CD14-positive monocyte (primary cell): ENCODE results near the gene TAF1B. TPM values are rescaled to one million over a fixed set of nuclear protein-coding genes. Genes with fewer than 3 reads are reported as not detected.
A peak's percentile ranks its signal among the peaks of the same experiment; 100 is the strongest.

Source experiments
- DNase-seq, 3 donors: peaks; one replicate each; pipeline ENCODE4 v3.0.0-alpha.2; 2011 to 2022
- H2AFZ ChIP-seq: 2 replicates; pipeline ENCODE4 v1.6.0; 2012; ENCODE audit warnings: mild to moderate bottlenecking, low read depth, low read length, inconsistent platforms; ENCODE audit not compliant: insufficient read depth, poor library complexity, severe bottlenecking
- H3K27ac ChIP-seq, 2 donors: 1 replicate in 1 of 2; 2 replicates in 1 of 2; pipeline ENCODE4 v1.5.1; 2012 to 2013; ENCODE audit warnings: low read length in 2 of 2, control low read depth in 1 of 2, inconsistent platforms in 1 of 2, low read depth in 1 of 2, mild to moderate bottlenecking in 1 of 2
- H3K27me3 ChIP-seq, 2 donors: one replicate each; pipeline versions ENCODE4 v1.6.0 to v1.6.1; 2011 to 2013; ENCODE audit warnings: low read length in 2 of 2; ENCODE audit not compliant: control insufficient read depth in 2 of 2, insufficient read depth in 2 of 2
- H3K36me3 ChIP-seq, 2 donors: replicated peaks in 1 of 2; 1 replicate in 1 of 2; 2 replicates in 1 of 2; pipeline versions ENCODE4 v1.5.1 to v1.6.1; 2012 to 2013; ENCODE audit warnings: low read length in 2 of 2, control low read depth in 1 of 2, inconsistent platforms in 1 of 2, mild to moderate bottlenecking in 1 of 2; ENCODE audit not compliant: insufficient read depth in 2 of 2, control insufficient read depth in 1 of 2
- H3K4me1 ChIP-seq, 2 donors: 1 replicate in 1 of 2; 2 replicates in 1 of 2; pipeline versions ENCODE4 v1.5.1 to v1.6.1; 2012 to 2013; ENCODE audit warnings: low read length in 2 of 2, control low read depth in 1 of 2, inconsistent platforms in 1 of 2, mild to moderate bottlenecking in 1 of 2, moderate library complexity in 1 of 2; ENCODE audit not compliant: insufficient read depth in 2 of 2, control insufficient read depth in 1 of 2
- H3K4me2 ChIP-seq: replicated peaks from 2 replicates; pipeline ENCODE3; 2012; ENCODE audit warnings: low read length, moderate library complexity, mild to moderate bottlenecking; ENCODE audit not compliant: poor library complexity, severe bottlenecking; ENCODE audit errors: extremely low read depth
- H3K4me3 ChIP-seq, 3 experiments: fragments of 200-600 bp in 1 of 3; sonication (generic) in 1 of 3; replicated peaks in 1 of 3; 1 replicate in 2 of 3; 2 replicates in 1 of 3; pipeline ENCODE4 v1.5.1; 2011 to 2013; ENCODE audit warnings: low read length in 3 of 3, mild to moderate bottlenecking in 3 of 3, control low read depth in 2 of 3, low read depth in 2 of 3, inconsistent platforms in 1 of 3, moderate library complexity in 1 of 3
- H3K79me2 ChIP-seq: 2 replicates; pipeline ENCODE4 v1.6.0; 2012; ENCODE audit warnings: mild to moderate bottlenecking, control low read depth, inconsistent platforms, low read length, moderate library complexity; ENCODE audit not compliant: insufficient read depth
- H3K9ac ChIP-seq: 2 replicates; pipeline ENCODE4 v1.6.0; 2017; ENCODE audit warnings: low read length, mild to moderate bottlenecking; ENCODE audit not compliant: insufficient read depth, poor library complexity, severe bottlenecking
- H3K9me3 ChIP-seq, 2 donors: replicated peaks in 1 of 2; 1 replicate in 1 of 2; 2 replicates in 1 of 2; pipeline versions ENCODE4 v1.5.1 to v1.6.1; 2012 to 2013; ENCODE audit warnings: low read length in 2 of 2, control low read depth in 1 of 2; ENCODE audit not compliant: control insufficient read depth in 1 of 2, insufficient read depth in 1 of 2
- H4K20me1 ChIP-seq: 2 replicates; pipeline ENCODE4 v1.6.0; 2012; ENCODE audit warnings: mild to moderate bottlenecking, low read length, control low read depth, moderate library complexity; ENCODE audit not compliant: insufficient read depth
- H3K27ac Mint-ChIP-seq, 7 donors: one replicate each; pipeline ENCODE4 v1.8.0; 2020; ENCODE audit warnings: mild to moderate bottlenecking in 7 of 7, mixed read lengths in 7 of 7, moderate library complexity in 6 of 7, inconsistent platforms in 2 of 7
- H3K27me3 Mint-ChIP-seq, 3 donors: one replicate each; pipeline ENCODE4 v1.8.0; 2021 to 2022; ENCODE audit warnings: low read depth in 3 of 3, mild to moderate bottlenecking in 3 of 3, mixed read lengths in 3 of 3, moderate library complexity in 3 of 3, inconsistent platforms in 1 of 3
- H3K36me3 Mint-ChIP-seq, 2 donors: one replicate each; pipeline ENCODE4 v1.8.0; 2020; ENCODE audit warnings: mixed read lengths in 2 of 2, inconsistent platforms in 1 of 2, mild to moderate bottlenecking in 1 of 2
- H3K4me1 Mint-ChIP-seq: one replicate; pipeline ENCODE4 v1.8.0; 2020; ENCODE audit warnings: mild to moderate bottlenecking, mixed read lengths
- H3K4me3 Mint-ChIP-seq, 2 donors: one replicate each; pipeline ENCODE4 v1.8.0; 2020; ENCODE audit warnings: mild to moderate bottlenecking in 2 of 2, mixed read lengths in 2 of 2, moderate library complexity in 1 of 2
- H3K9me3 Mint-ChIP-seq, 7 donors: one replicate each; pipeline ENCODE4 v1.8.0; 2020 to 2022; ENCODE audit warnings: mixed read lengths in 7 of 7, mild to moderate bottlenecking in 6 of 7, moderate library complexity in 6 of 7, inconsistent platforms in 2 of 7
- WGBS: methylation state at CpG from one replicate; pipeline ENCODE4 v1.1.5; 2013; ENCODE audit warnings: missing lambda C conversion rate; ENCODE audit not compliant: insufficient coverage; 5-methylcytosine and 5-hydroxymethylcytosine counted together
- intact Hi-C, 2 donors: fragments of 100-400 bp; cut with micrococcal nuclease; formaldehyde crosslinking; loops; one replicate each; pipeline versions ENCODE4 v1.15.0 to v1.15.1; 2023
- polyA plus RNA-seq, 3 donors: library from polyadenylated mRNA; depleted of rRNA in 1 of 3; unstranded in 2 of 3; stranded (reverse) in 1 of 3; fragments of 300-500 nt in 2 of 3; fragments of >200 nt in 1 of 3; fragmentation: Illumina TruSeq in 2 of 3; gene quantifications; 1 replicate in 2 of 3; 2 replicates in 1 of 3; pipeline ENCODE4 v1.2.3, GENCODE V29; 2012 to 2021
- TF ChIP-seq, protein P1 (sequence below): fragments of 200-600 bp; IDR thresholded peaks from one replicate; pipeline ENCODE4 v1.8.0; 2022; ENCODE audit warnings: antibody characterized with exemption, mild to moderate bottlenecking

Gene TAF1B
- polyA plus RNA-seq, 3 donors = 6.0 to 8.4 (median 7.2) TPM

DNA sequence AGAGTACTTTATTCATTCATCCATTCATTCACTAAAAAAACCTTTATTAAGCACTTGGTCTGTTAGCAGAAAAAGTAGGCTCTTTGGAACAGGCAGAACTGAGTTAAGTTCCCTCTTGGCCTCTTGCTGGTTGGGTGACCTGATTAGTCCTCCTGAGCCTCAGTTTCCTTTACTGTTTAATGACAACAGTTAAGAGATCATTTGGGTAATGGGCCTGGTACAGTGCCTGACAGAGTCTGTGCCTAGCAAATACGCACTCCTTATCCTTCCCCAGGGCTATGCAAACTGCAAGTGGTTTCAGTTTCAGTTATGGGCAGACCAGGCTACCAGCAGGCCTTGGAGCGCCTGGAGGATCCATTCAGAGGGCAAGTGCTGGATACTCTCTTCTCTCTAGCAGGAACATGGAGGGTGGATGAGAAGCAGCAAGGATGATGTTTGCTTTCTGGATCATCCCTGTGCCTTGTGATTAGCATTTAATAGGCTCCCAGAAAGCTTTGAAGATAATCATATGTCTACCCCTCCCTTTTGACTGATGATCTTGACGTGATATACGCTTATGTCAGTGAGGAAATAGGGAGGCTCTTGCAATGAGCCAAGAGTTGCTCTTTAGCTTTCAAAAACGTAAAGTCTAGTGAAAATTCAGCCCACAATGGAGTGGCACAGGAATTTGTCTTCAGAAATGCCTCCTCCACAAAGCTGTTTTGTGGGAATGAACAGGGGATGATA is 12.4 kb upstream of the TAF1B start:
- Mint-ChIP-seq H3K4me3 (no peak overlapping the region), H3K27me3 (peaks cover 3 to 19% (median 4%) of the 10 kb centered on the region in 3 donors), H3K4me1 (peaks cover 4% of the 10 kb centered on the region), H3K9me3 (no peaks in the 10 kb centered on the region), H3K27ac (no peak overlapping the region), H3K36me3 (no peaks in the 10 kb centered on the region)
- Histone ChIP-seq H3K9ac (no peak overlapping the region), H3K9me3 (no peaks in the 10 kb centered on the region), H3K4me2 (no peak overlapping the region), H2AFZ (peak overlapping the region; percentile 14), H3K27ac (no peak overlapping the region), H3K27me3 (peaks cover 0 to 4% of the 10 kb centered on the region in 2 donors), H4K20me1 (no peaks in the 10 kb centered on the region), H3K4me3 (no peak overlapping the region), H3K79me2 (no peaks in the 10 kb centered on the region), H3K36me3 (no peaks in the 10 kb centered on the region), H3K4me1 (no peaks in the 10 kb centered on the region)
- TF ChIP-seq, protein P1, sequence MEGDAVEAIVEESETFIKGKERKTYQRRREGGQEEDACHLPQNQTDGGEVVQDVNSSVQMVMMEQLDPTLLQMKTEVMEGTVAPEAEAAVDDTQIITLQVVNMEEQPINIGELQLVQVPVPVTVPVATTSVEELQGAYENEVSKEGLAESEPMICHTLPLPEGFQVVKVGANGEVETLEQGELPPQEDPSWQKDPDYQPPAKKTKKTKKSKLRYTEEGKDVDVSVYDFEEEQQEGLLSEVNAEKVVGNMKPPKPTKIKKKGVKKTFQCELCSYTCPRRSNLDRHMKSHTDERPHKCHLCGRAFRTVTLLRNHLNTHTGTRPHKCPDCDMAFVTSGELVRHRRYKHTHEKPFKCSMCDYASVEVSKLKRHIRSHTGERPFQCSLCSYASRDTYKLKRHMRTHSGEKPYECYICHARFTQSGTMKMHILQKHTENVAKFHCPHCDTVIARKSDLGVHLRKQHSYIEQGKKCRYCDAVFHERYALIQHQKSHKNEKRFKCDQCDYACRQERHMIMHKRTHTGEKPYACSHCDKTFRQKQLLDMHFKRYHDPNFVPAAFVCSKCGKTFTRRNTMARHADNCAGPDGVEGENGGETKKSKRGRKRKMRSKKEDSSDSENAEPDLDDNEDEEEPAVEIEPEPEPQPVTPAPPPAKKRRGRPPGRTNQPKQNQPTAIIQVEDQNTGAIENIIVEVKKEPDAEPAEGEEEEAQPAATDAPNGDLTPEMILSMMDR = no peak
- 100% methylated on average over 1 of the region's 5 CpGs for WGBS
- no peak for DNase-seq
- intact Hi-C loops = no loop called here

DNA sequence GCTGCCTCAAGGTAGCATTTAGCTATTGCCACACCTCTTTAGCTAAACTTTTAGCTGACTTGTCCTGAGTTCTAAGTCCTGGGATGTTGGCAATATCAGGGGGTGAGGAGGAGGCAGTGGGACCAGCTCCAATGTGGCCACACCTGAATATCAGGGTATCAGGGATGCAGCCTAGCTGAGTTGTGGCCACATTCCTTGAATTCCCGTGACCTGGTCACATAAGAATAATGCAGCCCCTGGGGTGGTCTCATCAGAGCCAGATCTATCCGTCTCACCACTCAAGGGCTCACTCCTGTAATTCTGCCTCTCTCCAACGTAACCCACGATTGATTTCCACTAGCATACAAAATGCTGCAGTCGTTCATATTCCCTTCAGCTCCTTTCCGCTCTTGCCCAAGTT is 11.6 kb upstream of the TAF1B start:
- Histone ChIP-seq H3K4me3 (no peak overlapping the region), H3K27me3 (peaks cover 0 to 4% of the 10 kb centered on the region in 2 donors), H3K36me3 (no peaks in the 10 kb centered on the region), H2AFZ (no peak overlapping the region), H3K9me3 (no peaks in the 10 kb centered on the region), H3K4me2 (no peak overlapping the region), H3K9ac (no peak overlapping the region), H3K4me1 (no peaks in the 10 kb centered on the region), H3K79me2 (no peaks in the 10 kb centered on the region), H3K27ac (no peak overlapping the region), H4K20me1 (no peaks in the 10 kb centered on the region)
- WGBS = 95% methylated on average over 6 of the region's 6 CpGs
- Mint-ChIP-seq H3K4me3 (no peak overlapping the region), H3K4me1 (peaks cover 4% of the 10 kb centered on the region), H3K27ac (no peak overlapping the region), H3K36me3 (no peaks in the 10 kb centered on the region), H3K9me3 (no peaks in the 10 kb centered on the region), H3K27me3 (peaks cover 2 to 17% (median 4%) of the 10 kb centered on the region in 3 donors)
- intact Hi-C loops = no loop called here
- TF ChIP-seq, protein P1 = no peak
- no peak for DNase-seq
